Neural crest cell (in vitro differentiated cells): Measurements from ENCODE around the gene NUP210. TPM values are rescaled to one million over a fixed set of nuclear protein-coding genes. Genes with fewer than 3 reads are reported as not detected.

ENCODE experiments used
- DNase-seq: peaks from one replicate; pipeline ENCODE4 v3.0.0; 2021; ENCODE audit warnings: low read depth, mixed read lengths, low spot score
- H3K27ac Mint-ChIP-seq: one replicate; pipeline ENCODE4 v1.8.0; 2021; ENCODE audit warnings: mild to moderate bottlenecking, mixed read lengths; ENCODE audit not compliant: unreplicated experiment
- H3K27me3 Mint-ChIP-seq: 2 replicates; pipeline ENCODE4 v1.8.0; 2021; ENCODE audit warnings: low read depth, mild to moderate bottlenecking, mixed read lengths
- H3K36me3 Mint-ChIP-seq: 2 replicates; pipeline ENCODE4 v1.8.0; 2021; ENCODE audit warnings: low read depth, mild to moderate bottlenecking, mixed read lengths
- H3K4me1 Mint-ChIP-seq: 2 replicates; pipeline ENCODE4 v1.8.0; 2021; ENCODE audit warnings: mixed read lengths
- H3K4me3 Mint-ChIP-seq: one replicate; pipeline ENCODE4 v1.8.0; 2021; ENCODE audit warnings: mild to moderate bottlenecking, mixed read lengths
- H3K9me3 Mint-ChIP-seq: 2 replicates; pipeline ENCODE4 v1.8.0; 2021; ENCODE audit warnings: mixed read lengths
- CTCF ChIP-seq: fragments of 200-600 bp; sonication (generic); conservative IDR thresholded peaks from 2 replicates; pipeline ENCODE4 v1.5.0; 2021; ENCODE audit warnings: antibody characterized with exemption, mild to moderate bottlenecking
- total RNA-seq: library from RNA; stranded (reverse); gene quantifications from 2 replicates; pipeline ENCODE4 v1.2.1, GENCODE V29; 2021

NUP210 gene
- total RNA-seq, 1 donor from 2014 or later = 59.4 TPM

GRCh38 chr3:13426591-13426990 is 6.5 kb upstream of the NUP210 start:
- Mint-ChIP-seq H3K36me3 (no peaks in the 10 kb centered on the region), H3K27ac (no peak overlapping the region), H3K27me3 (no peaks in the 10 kb centered on the region), H3K4me3 (no peak overlapping the region), H3K9me3 (no peaks in the 10 kb centered on the region), H3K4me1 (no peaks in the 10 kb centered on the region)
- TF ChIP-seq CTCF = no peak
- DNase-seq = no peak

- no peaks in the 10 kb centered on the region for H3K9me3 Mint-ChIP-seq
- no peak overlapping the region for H3K4me3 Mint-ChIP-seq
- peaks cover 5% of the 10 kb centered on the region for H3K4me1 Mint-ChIP-seq
- no peak for DNase-seq
- no peak for TF ChIP-seq CTCF
- H3K27ac Mint-ChIP-seq = no peak overlapping the region
- H3K36me3 Mint-ChIP-seq = no peaks in the 10 kb centered on the region
- peaks cover 3% of the 10 kb centered on the region for H3K27me3 Mint-ChIP-seq
These were observed 5.6 kb upstream of the NUP210 start for GRCh38 chr3:13425689-13426088.

GRCh38 chr3:13424865-13425617 is 4.9 kb upstream of the NUP210 start:
- peaks cover 3% of the 10 kb centered on the region for H3K27me3 Mint-ChIP-seq
- H3K27ac Mint-ChIP-seq = no peak overlapping the region
- no peaks in the 10 kb centered on the region for H3K9me3 Mint-ChIP-seq
- H3K4me1 Mint-ChIP-seq = peaks cover 6% of the 10 kb centered on the region
- no peaks in the 10 kb centered on the region for H3K36me3 Mint-ChIP-seq
- no peak for DNase-seq
- TF ChIP-seq CTCF = no peak
- no peak overlapping the region for H3K4me3 Mint-ChIP-seq

- no peak for DNase-seq
- H3K36me3 Mint-ChIP-seq = no peaks in the 10 kb centered on the region
- no peak for TF ChIP-seq CTCF
- H3K4me1 Mint-ChIP-seq = peaks cover 8% of the 10 kb centered on the region
- no peaks in the 10 kb centered on the region for H3K9me3 Mint-ChIP-seq
- peaks cover 3% of the 10 kb centered on the region for H3K27me3 Mint-ChIP-seq
- no peak overlapping the region for H3K4me3 Mint-ChIP-seq
- H3K27ac Mint-ChIP-seq = no peak overlapping the region
These were observed 4.2 kb upstream of the NUP210 start for GRCh38 chr3:13424141-13424844.

- Mint-ChIP-seq H3K36me3 (no peaks in the 10 kb centered on the region), H3K9me3 (no peaks in the 10 kb centered on the region), H3K4me1 (peaks cover 23% of the 10 kb centered on the region), H3K4me3 (peak overlapping the region; percentile 82), H3K27me3 (peaks cover 3% of the 10 kb centered on the region), H3K27ac (peak overlapping the region; percentile 27)
- no peak for DNase-seq
- no peak for TF ChIP-seq CTCF
These were observed 976 bp upstream of the NUP210 start for GRCh38 chr3:13420831-13421765.
